Ramos (cell line): ENCODE data around the gene KDM2B.
"Not testable (repeated sequence)": the region's sequence is repeated elsewhere in the genome, so short reads cannot be mapped to it uniquely, and the experiment has no call there.

Experiments
- in situ Hi-C: fragments of 300-500 bp; cut with MboI; formaldehyde crosslinking; loops from one replicate; pipeline ENCODE4 v1.14.3; 2022; ENCODE audit warnings: low sequenced_read_pairs; ENCODE audit not compliant: unreplicated experiment

Gene KDM2B

DNA sequence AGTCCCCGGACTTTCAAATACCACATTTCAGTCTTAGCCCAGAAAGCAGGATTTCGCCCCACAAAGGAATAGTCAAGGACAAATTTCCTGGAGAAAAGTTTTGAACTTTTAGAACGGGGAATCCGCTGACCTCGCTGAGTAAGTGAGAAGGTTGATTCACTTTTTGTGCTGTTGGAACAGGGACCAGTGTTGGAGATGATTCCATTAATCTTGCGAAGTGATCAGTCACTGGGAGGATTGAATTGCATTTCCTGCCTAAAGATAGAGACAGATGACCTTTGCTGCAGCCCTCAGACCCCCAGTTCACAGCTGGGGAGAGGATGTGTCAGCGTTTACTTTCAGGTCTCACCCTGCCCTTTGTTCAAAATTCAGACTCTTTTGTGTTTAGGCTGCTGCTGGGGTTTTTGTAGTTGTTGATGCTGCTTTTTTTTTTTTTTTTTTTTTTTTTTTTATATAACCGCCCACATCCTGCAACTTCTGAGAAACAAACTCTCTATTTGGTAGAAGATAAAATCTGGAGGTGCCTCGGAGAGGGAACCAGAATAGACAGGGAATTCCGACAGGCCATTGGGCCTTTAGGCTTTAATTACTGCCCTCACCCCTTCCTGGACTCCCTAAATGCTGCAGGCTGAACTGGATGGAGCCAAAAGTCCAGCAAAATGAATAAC is 9.8 kb upstream of the KDM2B start:
- in situ Hi-C loops = no loop called here

- in situ Hi-C loops = not testable (repeated sequence)
Measured at GRCh38 chr12:121584885-121585284, 4.1 kb upstream of the KDM2B start.

GRCh38 chr12:121583334-121583661 is 2.5 kb upstream of the KDM2B start:
- in situ Hi-C loops = not testable (repeated sequence)

DNA sequence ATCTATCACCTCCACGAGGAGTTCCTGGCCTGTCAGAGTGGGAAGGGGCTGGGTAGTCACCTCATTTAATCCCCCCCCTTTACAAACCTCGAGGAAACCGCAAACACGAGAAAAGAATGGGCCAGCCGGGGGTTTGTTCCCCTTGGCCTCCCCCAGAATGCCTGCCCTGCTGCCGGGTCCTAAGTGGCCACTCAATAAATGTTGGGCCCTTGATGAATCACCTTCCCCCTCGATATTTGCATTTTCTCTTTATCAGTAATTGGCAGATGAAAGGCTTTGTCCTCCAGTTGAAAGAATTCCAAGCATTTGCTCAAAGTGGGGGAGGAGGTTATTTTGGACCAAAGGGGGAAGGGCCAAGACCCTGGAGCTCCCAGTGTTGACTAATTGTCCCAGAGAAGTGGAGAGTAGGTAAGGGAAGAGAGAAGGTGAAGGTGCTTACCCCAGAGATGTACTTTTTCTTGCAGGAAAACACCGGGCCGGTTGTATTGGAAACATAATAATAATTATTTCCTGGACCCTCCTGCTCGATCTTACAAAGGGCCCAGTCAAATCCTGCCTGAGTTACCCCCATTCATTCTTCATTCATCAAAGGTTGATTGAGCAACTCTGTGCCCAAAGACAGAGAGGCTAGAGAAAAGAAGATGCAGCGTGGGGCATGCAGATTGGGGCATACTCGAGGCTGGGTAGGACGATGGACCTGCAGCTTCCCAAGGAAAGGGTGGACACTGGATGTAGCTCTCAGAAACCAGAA is 1.9 kb upstream of the KDM2B start:
- in situ Hi-C loops = no loop called here

DNA sequence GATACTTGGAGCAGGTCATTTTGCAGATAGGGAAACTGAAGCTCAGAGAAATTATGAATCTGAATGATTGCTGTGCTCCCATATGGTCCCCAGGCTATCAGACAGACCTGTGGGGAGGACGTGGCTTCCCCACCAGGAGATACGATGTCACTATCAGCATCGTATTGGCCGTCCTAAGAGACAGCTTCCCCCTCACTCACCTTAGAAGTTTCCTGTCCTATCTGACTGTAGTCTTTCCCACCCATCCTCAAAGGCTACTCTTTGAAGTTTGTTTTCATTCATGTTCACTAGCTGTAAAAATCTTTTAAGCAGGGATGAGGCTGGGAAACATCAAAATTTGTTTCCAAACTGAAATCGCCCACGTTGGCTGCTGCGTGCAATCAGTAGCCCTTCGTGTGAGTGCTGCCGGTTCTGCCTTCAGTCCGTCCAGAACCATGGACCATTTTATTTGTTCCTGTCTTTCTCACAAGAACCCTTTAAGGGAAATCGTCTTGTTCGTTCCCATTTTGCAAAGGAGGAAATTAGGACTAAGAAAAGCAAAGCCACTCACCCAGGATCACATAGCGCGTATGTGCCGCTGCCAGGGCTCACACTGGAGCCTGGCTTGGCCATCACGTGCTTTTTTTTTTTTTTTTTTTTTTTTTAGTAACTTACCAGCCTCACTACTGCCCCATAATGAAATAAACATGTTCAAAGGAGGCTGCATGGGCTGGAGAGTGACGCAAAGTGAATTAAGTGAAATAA is 1.0 kb upstream of the KDM2B start:
- in situ Hi-C loops = no loop called here

DNA sequence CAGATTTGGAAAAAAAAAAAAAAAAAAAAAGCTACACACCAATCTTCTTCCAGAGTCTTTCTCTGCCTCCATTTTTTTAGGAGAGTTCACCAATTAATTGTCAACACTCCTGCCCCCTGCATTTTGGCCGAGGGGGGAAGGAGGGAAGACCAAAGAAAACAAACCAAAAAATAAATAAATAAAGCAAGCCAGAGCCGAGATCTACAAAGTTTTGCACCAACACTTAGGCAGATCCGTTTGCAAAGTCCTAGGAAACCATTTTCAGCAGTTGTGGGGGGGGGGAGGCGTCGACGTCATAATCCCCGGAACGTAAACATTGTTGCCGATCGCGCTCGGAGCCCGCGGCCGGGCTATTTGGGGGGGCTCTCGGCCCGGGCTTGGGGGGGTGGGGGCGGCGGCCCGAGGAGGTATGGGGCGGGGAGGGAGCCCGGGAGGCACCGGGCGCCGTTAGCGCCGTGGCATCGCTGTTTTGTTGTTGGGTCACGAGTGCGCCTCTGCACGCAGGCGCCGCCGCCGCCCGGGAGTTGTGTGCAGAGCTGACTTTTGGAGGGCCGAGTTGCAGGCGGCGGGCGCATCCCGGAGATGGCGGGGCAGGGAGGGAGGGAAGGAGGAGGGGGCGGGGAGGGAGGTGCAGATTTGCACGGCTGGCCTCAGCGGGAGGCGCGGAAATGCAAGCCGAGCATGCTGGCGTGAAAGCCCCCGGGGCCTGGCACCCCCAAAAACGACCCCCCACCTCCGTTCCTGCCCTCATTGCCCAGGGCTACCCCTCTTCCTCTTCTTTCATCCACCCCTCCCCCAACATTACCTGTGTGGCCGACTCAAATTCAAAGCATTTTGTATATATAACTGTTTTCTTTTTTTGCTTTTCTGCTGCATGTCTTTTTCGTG is 598 bp downstream of the KDM2B start:
- in situ Hi-C loops = no loop called here

- in situ Hi-C loops = no loop called here
Measured at GRCh38 chr12:121579190-121579791, 1.5 kb downstream of the KDM2B start.

- in situ Hi-C loops = no loop called here
Measured at GRCh38 chr12:121578230-121579189, 2.3 kb downstream of the KDM2B start.

DNA sequence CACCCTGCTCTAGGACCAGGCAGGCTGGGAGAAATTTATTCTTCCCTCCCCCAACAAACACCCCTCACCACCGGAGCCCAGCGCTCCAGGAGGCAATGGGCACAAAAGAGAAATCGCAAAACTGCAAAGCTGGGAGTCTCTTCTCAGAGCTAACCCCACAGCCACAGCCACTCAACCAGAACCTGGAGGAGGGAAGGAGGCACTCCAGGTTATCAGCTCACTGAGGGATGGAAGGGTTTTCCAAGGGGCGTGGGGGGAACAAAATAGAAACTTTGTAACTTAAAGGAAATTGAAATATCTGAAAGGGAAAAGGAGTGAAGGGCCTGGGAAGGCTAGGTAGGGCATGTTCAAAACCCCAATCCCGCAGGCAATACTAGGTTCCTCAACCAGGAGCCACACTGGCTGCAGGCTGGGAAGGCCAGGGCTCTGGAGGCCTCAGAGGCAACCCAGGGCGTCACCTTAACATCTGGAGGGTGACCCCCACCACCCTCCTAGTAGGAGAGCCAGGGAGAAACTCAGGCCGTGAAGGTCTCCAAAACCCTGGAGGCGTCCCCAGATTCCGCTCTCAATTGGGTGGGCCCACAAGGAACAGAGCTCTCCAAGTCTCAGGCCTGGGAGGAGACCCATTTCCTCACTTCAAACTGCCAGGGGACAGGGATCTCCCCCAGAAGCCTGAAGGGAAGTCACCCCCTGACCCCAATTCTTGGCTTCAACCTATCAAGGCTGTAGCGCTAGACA is 3.2 kb downstream of the KDM2B start:
- in situ Hi-C loops = no loop called here

DNA sequence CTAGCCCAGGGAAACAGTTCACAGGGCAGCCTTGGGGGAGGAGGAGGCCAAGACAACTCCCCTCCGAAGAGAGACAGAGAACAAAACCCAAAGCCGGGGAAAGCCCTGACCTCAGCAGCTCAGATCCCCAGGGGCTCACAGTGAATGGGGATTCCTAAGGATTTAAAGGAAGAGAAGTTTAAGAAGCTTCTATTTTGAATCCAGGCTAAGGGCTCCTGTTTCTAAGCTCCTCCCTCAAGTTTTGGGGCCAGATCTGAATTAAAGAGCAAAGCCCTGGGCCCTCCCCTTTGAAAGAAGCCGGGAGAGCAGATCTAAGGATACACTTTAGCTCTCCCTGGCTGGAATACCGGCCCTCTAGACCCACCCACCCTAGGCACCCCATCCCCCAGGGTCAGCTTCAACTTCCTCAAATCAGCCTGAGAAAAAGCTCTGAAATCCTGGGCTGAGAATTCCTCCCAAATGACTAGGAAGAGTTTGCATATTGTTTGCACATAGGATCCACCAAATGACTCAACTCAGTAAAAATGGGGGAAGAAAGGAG is 3.9 kb downstream of the KDM2B start:
- in situ Hi-C loops = no loop called here

GRCh38 chr12:121575952-121576625 is 4.7 kb downstream of the KDM2B start:
- in situ Hi-C loops = no loop called here

DNA sequence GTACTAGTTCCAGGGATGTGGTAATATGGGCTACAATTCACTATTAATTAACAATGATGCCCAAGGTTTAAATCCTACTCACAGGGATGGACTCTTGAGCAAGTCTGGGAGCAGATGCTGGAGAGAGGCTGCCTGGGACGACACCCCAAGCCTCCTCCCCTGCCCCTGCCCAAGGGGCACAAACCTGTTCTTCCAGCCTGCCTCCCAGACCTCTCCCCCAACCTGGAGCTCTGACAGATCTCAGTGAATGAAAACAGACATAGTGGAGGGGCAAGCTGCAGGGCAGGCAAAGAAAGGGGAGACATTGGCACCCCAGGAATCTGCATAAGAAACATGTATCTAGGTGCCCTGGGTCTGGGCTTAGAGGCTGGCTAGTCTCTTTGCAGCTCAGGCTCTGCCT is 5.8 kb downstream of the KDM2B start:
- in situ Hi-C loops = no loop called here

DNA sequence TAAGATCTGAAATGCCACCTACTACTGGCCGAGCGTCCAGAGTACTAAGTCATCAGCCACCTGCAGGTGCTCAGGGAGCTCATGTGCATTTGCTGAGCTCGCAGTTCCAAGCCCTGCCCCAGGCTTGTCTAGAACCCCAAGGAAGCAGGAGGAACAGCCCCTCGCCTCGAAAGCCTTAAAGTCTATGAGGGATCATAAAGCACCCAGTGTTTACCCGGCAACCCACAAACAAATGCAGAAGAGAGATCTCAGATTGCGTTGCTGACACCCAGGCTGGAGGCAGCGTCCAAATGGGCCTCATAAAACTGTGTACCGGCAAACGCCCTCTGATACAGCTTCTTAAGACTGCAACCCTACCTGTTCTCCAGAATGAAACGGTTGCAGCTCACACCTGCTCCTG is 6.8 kb downstream of the KDM2B start:
- in situ Hi-C loops = no loop called here

DNA sequence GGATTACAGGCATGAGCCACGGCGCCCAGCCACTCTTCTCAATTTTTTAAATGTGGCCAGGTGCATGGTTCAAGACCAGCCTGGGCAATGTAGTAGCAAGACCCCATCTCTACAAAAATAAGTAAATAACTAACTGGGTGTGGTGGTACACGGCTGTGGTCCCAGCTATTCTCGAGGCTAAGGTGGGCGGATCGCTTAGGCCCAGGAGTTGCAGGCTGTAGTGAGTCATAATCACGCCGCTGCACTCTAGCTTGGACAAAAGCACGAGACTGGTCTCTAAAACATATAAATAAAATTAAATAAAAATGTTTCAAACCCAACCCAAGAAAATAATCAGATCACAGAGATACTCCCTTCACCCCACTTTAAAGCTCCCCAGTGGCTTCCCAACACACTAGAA is 8.9 kb downstream of the KDM2B start:
- in situ Hi-C loops = no loop called here

DNA sequence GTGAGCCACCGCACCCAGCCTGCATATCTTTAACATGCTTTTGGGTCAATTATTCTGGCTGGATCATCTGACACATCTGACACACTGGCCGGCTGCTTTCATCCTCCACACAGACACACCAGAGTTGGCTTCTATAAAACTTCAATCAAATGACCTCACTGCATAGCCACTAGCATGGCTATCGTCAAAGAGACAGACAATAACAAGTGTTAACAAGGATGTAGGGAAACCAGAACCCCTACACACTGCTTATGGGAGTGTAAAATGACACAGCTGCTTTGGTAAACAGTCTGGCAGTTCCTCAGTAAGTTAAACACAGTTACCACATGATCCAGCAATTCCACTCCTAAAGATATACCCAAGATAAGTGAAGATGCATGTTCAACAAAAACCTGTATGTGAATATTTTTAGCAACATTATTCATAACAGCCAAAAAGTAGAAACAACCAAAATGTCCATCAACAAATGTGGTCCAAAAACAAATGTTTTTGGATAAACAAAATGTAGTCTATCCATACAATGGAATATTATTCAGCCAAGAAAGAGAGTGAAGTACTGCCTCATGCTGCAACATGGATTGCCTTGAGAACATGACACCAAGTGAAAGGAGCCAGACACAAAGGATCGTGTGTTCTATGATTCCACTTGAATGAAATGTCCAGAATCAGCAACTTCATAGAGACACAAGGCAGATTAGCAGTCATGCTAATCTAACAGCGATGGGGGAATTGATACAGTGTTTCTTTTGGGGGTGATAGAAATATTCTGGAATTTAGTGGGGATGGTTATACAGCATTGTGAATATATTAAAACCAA is 10.1 kb downstream of the KDM2B start:
- in situ Hi-C loops = no loop called here

- in situ Hi-C loops = no loop called here
Measured at GRCh38 chr12:121568971-121569751, 11.7 kb downstream of the KDM2B start.
